H1 (cell line): ENCODE measurements around the gene INHBC. TPM values are rescaled to one million over a fixed set of nuclear protein-coding genes. Genes with fewer than 3 reads are reported as not detected.

ENCODE experiments used
- CHD2 ChIP-seq: IDR thresholded peaks from 2 replicates; pipeline ENCODE4 v1.6.1; 2012; ENCODE audit warnings: low read length, improper control_type of control experiment
- HDAC6 ChIP-seq: IDR thresholded peaks from one replicate; pipeline ENCODE4 v1.7.1; 2012; ENCODE audit warnings: low read depth, mild to moderate bottlenecking, inconsistent platforms, low read length, moderate library complexity
- KDM1A ChIP-seq: fragments of 200-600, 300-600 bp; sonication (generic); IDR thresholded peaks from 2 replicates; pipeline ENCODE4 v1.7.1; 2016; ENCODE audit warnings: mild to moderate bottlenecking, low read length, borderline replicate concordance
- NRF1 ChIP-seq: IDR thresholded peaks from 2 replicates; pipeline ENCODE4 v1.6.1; 2011; ENCODE audit warnings: mild to moderate bottlenecking, low read depth, low read length, improper control_type of control experiment
- POLR2AphosphoS5 ChIP-seq: IDR thresholded peaks from 2 replicates; pipeline ENCODE4 v1.6.1; 2011; ENCODE audit warnings: low read depth, low read length
- TAF7 ChIP-seq: optimal IDR thresholded peaks from 2 replicates; pipeline ENCODE3; 2011; ENCODE audit warnings: low read depth, mild to moderate bottlenecking, inconsistent platforms, low read length, moderate library complexity, borderline replicate concordance
- TBP ChIP-seq: IDR thresholded peaks from 2 replicates; pipeline ENCODE4 v1.6.1; 2011; ENCODE audit warnings: low read depth, low read length, improper control_type of control experiment
- polyA plus RNA-seq, 7 experiments: library from polyadenylated mRNA; depleted of rRNA in 3 of 7; stranded (reverse) in 5 of 7; unstranded in 2 of 7; fragments of >200 nt in 5 of 7; fragments of 200-250 nt in 2 of 7; gene quantifications; 1 replicate in 5 of 7; 2 replicates in 1 of 7; 4 replicates in 1 of 7; pipeline versions ENCODE4 v1.2.1 to v1.2.3, GENCODE V29; 2011 to 2013; ENCODE audit warnings: missing spikeins in 2 of 7, mixed read lengths in 2 of 7
- total RNA-seq: library from RNA; stranded (reverse); fragmentation: NEBNext Ultra II Directional; extraction: Animal tissue kit (Norgen Biotek cat#: 25700); gene quantifications from 2 replicates; pipeline ENCODE4 v1.2.1, GENCODE V29; 2021
- TF ChIP-seq, protein P1 (sequence below): IDR thresholded peaks from 2 replicates; pipeline ENCODE4 v1.6.1; 2012; ENCODE audit warnings: low read length, inconsistent platforms

Gene INHBC
- total and polyA plus RNA-seq, 2 of the 8 experiments (the other 6 are each of a cell fraction or from before 2014, with no cell fraction given) = 0.15 TPM; not detected in 1

DNA sequence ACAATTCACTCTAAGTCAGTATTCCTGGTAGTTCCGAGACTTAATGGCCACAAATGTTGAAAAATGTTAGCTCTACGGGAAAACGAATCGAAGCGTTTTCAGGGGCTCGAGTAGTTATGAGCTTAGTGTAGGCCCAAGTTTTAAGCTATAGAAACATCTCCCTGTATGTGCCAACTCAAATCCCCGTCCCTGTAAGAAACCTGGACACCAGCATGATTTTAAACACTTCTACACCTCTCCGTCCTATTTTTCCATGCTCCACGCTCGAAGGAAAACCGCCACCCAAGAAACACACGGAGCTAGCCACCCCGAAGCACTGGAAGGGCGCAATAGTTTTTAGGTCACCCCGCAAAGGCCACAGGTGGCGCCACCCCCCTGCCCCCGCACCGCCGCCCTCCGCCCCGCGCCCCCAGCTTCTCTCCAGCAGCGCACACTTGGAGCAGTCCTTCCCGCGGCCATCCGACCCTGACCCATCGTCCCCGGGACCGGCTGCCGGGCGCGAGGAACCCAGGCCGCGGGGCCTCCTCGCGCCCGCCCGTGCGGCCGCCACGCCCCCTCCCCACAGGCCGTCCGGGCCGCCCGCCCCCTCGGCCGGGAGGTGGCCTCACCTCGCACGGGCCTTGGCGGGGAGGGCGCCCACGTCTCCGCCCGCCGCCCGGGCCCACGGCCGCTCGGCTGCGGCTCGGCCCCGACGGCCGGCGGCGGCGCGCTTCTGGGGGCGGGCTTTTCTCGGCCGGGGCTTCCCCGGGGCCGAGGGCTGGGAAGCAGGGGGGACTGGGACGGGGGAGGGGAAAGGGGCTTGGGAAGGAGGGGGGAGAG lies 4.3 kb upstream of the INHBC start (continued):
- peak; percentile 49; the same call in 1 of the 2 replicates for TF ChIP-seq TBP
- no peak for TF ChIP-seq HDAC6
- peak; percentile 47; the same call in 1 of the 2 replicates for TF ChIP-seq POLR2AphosphoS5
- TF ChIP-seq KDM1A = no peak
- TF ChIP-seq NRF1 = no peak
- TF ChIP-seq TAF7 = peak; percentile 45
- TF ChIP-seq, protein P1, sequence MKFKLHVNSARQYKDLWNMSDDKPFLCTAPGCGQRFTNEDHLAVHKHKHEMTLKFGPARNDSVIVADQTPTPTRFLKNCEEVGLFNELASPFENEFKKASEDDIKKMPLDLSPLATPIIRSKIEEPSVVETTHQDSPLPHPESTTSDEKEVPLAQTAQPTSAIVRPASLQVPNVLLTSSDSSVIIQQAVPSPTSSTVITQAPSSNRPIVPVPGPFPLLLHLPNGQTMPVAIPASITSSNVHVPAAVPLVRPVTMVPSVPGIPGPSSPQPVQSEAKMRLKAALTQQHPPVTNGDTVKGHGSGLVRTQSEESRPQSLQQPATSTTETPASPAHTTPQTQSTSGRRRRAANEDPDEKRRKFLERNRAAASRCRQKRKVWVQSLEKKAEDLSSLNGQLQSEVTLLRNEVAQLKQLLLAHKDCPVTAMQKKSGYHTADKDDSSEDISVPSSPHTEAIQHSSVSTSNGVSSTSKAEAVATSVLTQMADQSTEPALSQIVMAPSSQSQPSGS = no peak
- TF ChIP-seq CHD2 = no peak
